ENCODE results near the gene CLEC16A.

- TF ChIP-seq POLR2AphosphoS5 (IDR thresholded peaks at IDR 0.05) (no peak), CTCF (IDR thresholded peaks at IDR 0.05) (no peak), POLR2A (IDR thresholded peaks at IDR 0.05) (no peak)
These were observed 70.7 kb downstream of the CLEC16A start for GRCh38 chr16:11015076-11015475.

Measured in gastroesophageal sphincter (tissue), 3 donors.